NCI-H2196 (cell line): ENCODE results near the gene CLDN34.

Experiments used
- DNase-seq: peaks from one replicate; lab custom pipeline; 2025; ENCODE audit not compliant: unreplicated experiment; lab: John Stamatoyannopoulos, UW

CLDN34 gene

DNA sequence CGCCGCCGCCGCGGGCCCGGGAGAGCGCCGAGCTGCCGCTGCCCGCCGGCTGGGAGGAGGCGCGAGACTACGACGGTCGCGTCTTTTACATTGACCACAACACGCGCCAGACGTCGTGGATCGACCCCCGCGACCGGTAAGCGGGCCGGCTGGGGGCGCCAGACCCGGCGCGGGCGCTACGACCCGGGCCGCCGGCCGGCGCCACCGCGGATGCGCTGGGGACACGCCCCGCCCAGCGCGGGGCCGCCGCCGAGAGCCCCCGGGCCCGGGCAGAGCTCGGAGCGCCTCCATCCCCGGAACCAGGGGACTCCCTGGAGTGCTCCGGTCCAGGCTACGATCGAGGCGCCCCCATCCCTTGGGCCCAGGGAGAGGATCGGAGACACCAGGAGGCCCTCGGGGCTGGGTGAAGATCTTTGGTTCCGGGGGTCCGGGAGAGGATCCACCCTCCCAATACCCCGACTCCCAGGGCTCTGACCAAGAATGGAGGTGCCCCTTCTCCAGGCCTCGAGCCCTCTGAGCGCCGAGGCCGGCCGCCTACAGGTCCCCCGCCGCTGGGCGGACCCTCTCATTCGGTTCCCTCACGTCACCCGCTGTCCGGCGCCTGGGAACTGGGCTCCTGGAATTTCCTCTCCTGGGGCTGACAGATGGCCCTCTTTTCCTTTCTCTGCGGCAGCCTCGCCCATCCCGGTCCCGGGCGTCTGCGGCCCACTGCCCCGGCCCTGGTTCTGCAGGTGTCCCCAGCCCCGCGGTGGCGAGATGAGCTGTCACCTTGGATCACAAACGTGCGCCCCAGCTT lies 48.8 kb downstream of the CLDN34 start:
- no peak for DNase-seq

DNA sequence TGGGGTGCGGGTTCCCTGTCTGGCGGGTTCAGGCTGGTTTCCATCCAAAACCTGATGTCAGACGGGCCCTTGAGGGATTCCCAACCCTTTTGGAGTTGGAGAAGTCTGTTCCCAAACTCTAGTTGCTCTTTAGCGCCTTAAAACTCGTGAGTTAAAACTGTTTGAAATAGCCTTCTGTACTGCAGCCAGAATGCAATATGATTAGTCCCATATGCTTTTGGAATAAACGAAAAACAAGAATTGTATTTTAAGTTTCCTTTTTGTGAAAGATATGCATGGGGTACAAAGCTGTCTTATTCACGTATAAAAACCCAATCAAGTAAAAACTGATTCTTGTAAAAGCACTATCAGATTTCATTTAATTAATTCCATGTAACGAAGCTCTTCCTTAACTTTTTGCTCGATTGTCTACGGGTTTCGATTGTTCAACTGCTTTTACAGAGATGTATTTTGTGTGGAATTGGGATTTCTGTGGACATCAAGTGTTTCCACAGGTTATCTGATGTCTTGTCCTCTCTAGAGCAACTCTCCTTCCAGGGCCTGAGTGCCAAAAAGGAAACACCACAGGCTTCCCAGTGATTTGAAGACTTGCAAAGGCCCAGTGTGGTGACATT lies 49.5 kb downstream of the CLDN34 start:
- DNase-seq: no peak

DNA sequence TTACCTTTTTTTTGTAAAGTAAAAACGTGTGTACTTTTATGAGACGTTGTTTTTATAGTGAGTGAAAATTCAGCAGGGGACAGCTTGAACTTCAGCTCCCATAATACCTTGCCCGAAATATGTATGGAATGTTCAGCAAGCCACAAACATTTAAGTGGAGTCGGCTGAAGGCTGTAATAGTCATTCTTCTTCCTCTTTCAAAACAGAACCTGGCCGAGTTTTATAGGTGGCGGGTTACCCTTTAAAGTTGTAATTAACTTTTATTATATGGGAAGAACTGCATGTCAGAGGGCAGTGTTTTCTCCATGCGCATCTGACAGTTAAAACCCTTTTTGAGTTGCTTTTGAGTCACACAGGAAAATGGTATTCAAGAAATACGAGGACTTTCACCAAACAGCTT lies 50.7 kb downstream of the CLDN34 start:
- DNase-seq: peak; percentile 4
